H9 (cell line): ENCODE data around the gene CDS2. TPM values are rescaled to one million over a fixed set of nuclear protein-coding genes. Genes with fewer than 3 reads are reported as not detected.

Source experiments
- DNase-seq: peaks from one replicate; pipeline ENCODE4 v3.0.0-alpha.2; 2017
- H2AFZ ChIP-seq: one replicate; pipeline ENCODE4 v1.6.1; 2013; ENCODE audit warnings: mild to moderate bottlenecking, low read length, control low read depth, moderate library complexity
- H2AK5ac ChIP-seq: 2 replicates; pipeline ENCODE4 v1.6.1; 2013; ENCODE audit warnings: low read length, control low read depth, mixed read lengths; ENCODE audit not compliant: insufficient read length
- H2BK120ac ChIP-seq: one replicate; pipeline ENCODE4 v1.6.1; 2013; ENCODE audit warnings: low read depth, mild to moderate bottlenecking, low read length, control low read depth, inconsistent platforms; ENCODE audit not compliant: poor library complexity, severe bottlenecking
- H2BK12ac ChIP-seq: 2 replicates; pipeline ENCODE4 v1.6.1; 2013; ENCODE audit warnings: low read length, control low read depth, mixed read lengths, low read depth; ENCODE audit not compliant: insufficient read length
- H2BK15ac ChIP-seq: 2 replicates; pipeline ENCODE4 v1.6.1; 2013; ENCODE audit warnings: low read depth, low read length, control low read depth
- H2BK20ac ChIP-seq: one replicate; pipeline ENCODE4 v1.6.1; 2013; ENCODE audit warnings: low read depth, mild to moderate bottlenecking, low read length, control low read depth, inconsistent platforms; ENCODE audit not compliant: poor library complexity, severe bottlenecking
- H2BK5ac ChIP-seq: 2 replicates; pipeline ENCODE4 v1.6.1; 2013; ENCODE audit warnings: low read length, control low read depth, mixed read lengths; ENCODE audit not compliant: insufficient read length
- H3K14ac ChIP-seq: 2 replicates; pipeline ENCODE4 v1.6.1; 2013; ENCODE audit warnings: low read length, control low read depth; ENCODE audit not compliant: insufficient read depth
- H3K18ac ChIP-seq: 2 replicates; pipeline ENCODE4 v1.6.1; 2013; ENCODE audit warnings: low read depth, mild to moderate bottlenecking, mixed read lengths, low read length, control low read depth; ENCODE audit not compliant: insufficient read length
- H3K23ac ChIP-seq: 2 replicates; pipeline ENCODE4 v1.6.1; 2013; ENCODE audit warnings: low read length, control low read depth, mixed read lengths, low read depth; ENCODE audit not compliant: insufficient read length
- H3K23me2 ChIP-seq: 2 replicates; pipeline ENCODE4 v1.6.1; 2013; ENCODE audit warnings: low read depth, mild to moderate bottlenecking, mixed read lengths, low read length, control low read depth; ENCODE audit not compliant: insufficient read length, poor library complexity, severe bottlenecking
- H3K27ac ChIP-seq: 2 replicates; pipeline ENCODE4 v1.5.1; 2013; ENCODE audit warnings: low read length, control low read depth, mixed read lengths, low read depth; ENCODE audit not compliant: insufficient read length
- H3K27me3 ChIP-seq: 2 replicates; pipeline ENCODE4 v1.6.1; 2013; ENCODE audit warnings: low read length, control low read depth, inconsistent platforms; ENCODE audit not compliant: insufficient read depth
- H3K4ac ChIP-seq: 2 replicates; pipeline ENCODE4 v1.6.1; 2013; ENCODE audit warnings: low read depth, mild to moderate bottlenecking, control low read depth, inconsistent platforms, low read length, moderate library complexity
- H3K4me1 ChIP-seq: 2 replicates; pipeline ENCODE4 v1.6.1; 2013; ENCODE audit warnings: low read length, control low read depth, inconsistent platforms; ENCODE audit not compliant: insufficient read depth
- H3K4me2 ChIP-seq: 2 replicates; pipeline ENCODE4 v1.6.1; 2013; ENCODE audit warnings: low read length, control low read depth, mixed read lengths; ENCODE audit not compliant: insufficient read length, insufficient read depth
- H3K56ac ChIP-seq: 2 replicates; pipeline ENCODE4 v1.6.1; 2013; ENCODE audit warnings: low read depth, mild to moderate bottlenecking, mixed read lengths, low read length, control low read depth; ENCODE audit not compliant: insufficient read length
- H3K79me1 ChIP-seq: 2 replicates; pipeline ENCODE4 v1.6.1; 2013; ENCODE audit warnings: low read depth, mild to moderate bottlenecking, moderate library complexity, low read length, control low read depth, inconsistent platforms; ENCODE audit not compliant: insufficient read depth, poor library complexity, severe bottlenecking
- H3K79me2 ChIP-seq: 2 replicates; pipeline ENCODE4 v1.6.1; 2013; ENCODE audit warnings: low read length, control low read depth, inconsistent platforms; ENCODE audit not compliant: insufficient read depth
- H3K9ac ChIP-seq: 2 replicates; pipeline ENCODE4 v1.6.1; 2013; ENCODE audit warnings: low read length, control low read depth, mixed read lengths; ENCODE audit not compliant: insufficient read length; ENCODE audit errors: extremely low read depth
- H3K9me3 ChIP-seq: one replicate; pipeline ENCODE4 v1.6.1; 2013; ENCODE audit warnings: low read depth, low read length, inconsistent platforms; ENCODE audit not compliant: control insufficient read depth
- H3T11ph ChIP-seq: one replicate; pipeline ENCODE4 v1.6.1; 2013; ENCODE audit warnings: mild to moderate bottlenecking, low read length, control low read depth, inconsistent platforms
- H4K20me1 ChIP-seq: one replicate; pipeline ENCODE4 v1.6.1; 2013; ENCODE audit not compliant: control insufficient read depth, insufficient read length, insufficient read depth
- H4K5ac ChIP-seq: 2 replicates; pipeline ENCODE4 v1.6.1; 2013; ENCODE audit warnings: low read depth, mild to moderate bottlenecking, mixed read lengths, low read length, control low read depth; ENCODE audit not compliant: insufficient read length
- H4K8ac ChIP-seq: replicated peaks from 2 replicates; pipeline ENCODE4 v1.6.1; 2013; ENCODE audit warnings: low read length, control low read depth, mixed read lengths, low read depth; ENCODE audit not compliant: insufficient read length
- H4K91ac ChIP-seq: 2 replicates; pipeline ENCODE4 v1.6.1; 2013; ENCODE audit warnings: low read depth, mild to moderate bottlenecking, moderate library complexity, mixed read lengths, low read length, control low read depth; ENCODE audit not compliant: insufficient read length
- H3K27ac Mint-ChIP-seq, 3 experiments: 2 replicates in 2 of 3; 3 replicates in 1 of 3; pipeline ENCODE4 v1.8.0; 2020 to 2021; ENCODE audit warnings: mixed read lengths in 3 of 3, mild to moderate bottlenecking in 1 of 3, moderate library complexity in 1 of 3
- H3K27me3 Mint-ChIP-seq: 2 replicates; pipeline ENCODE4 v1.8.0; 2021; ENCODE audit warnings: low read depth, mild to moderate bottlenecking, moderate library complexity, mixed read lengths
- H3K36me3 Mint-ChIP-seq, 3 experiments: 2 replicates in 2 of 3; 3 replicates in 1 of 3; pipeline ENCODE4 v1.8.0; 2020 to 2021; ENCODE audit warnings: low read depth in 3 of 3, mixed read lengths in 3 of 3; ENCODE audit not compliant: insufficient read depth in 1 of 3
- H3K4me1 Mint-ChIP-seq, 2 experiments: 2 replicates each; pipeline ENCODE4 v1.8.0; 2020; ENCODE audit warnings: mixed read lengths in 2 of 2
- H3K4me3 Mint-ChIP-seq, 2 experiments: 2 replicates in 1 of 2; 3 replicates in 1 of 2; pipeline ENCODE4 v1.8.0; 2020 to 2021; ENCODE audit warnings: mild to moderate bottlenecking in 2 of 2, mixed read lengths in 2 of 2, moderate library complexity in 1 of 2
- H3K9me3 Mint-ChIP-seq, 2 experiments: 2 replicates in 1 of 2; 3 replicates in 1 of 2; pipeline ENCODE4 v1.8.0; 2020; ENCODE audit warnings: mild to moderate bottlenecking in 2 of 2, mixed read lengths in 2 of 2, moderate library complexity in 1 of 2
- CTCF ChIP-seq: fragments of 200-600 bp; sonication (generic); conservative IDR thresholded peaks from 3 replicates; pipeline ENCODE4 v1.8.0; 2021; ENCODE audit warnings: antibody characterized with exemption, mild to moderate bottlenecking
- WGBS: extraction: QIAGEN DNeasy Blood & Tissue Kit; methylation state at CpG from one replicate; pipeline ENCODE4 v1.1.7; 2013; ENCODE audit warnings: missing lambda C conversion rate, low lambda C conversion rate, mixed read lengths; ENCODE audit not compliant: insufficient read length; ENCODE audit errors: extremely low coverage; 5-methylcytosine and 5-hydroxymethylcytosine counted together
- total RNA-seq: library from RNA; stranded (reverse); gene quantifications from 2 replicates; pipeline ENCODE4 v1.2.1, GENCODE V29; 2021

CDS2 gene
- total RNA-seq, 1 experiment from 2014 or later = 63.2 TPM

- Histone ChIP-seq H3K4ac (no peak overlapping the region), H4K8ac (no peak overlapping the region), H3K14ac (no peak overlapping the region), H4K5ac (no peak overlapping the region), H4K20me1 (no peaks in the 10 kb centered on the region), H3T11ph (no peak overlapping the region), H2BK5ac (no peak overlapping the region), H3K4me2 (no peak overlapping the region), H2BK15ac (no peak overlapping the region), H3K18ac (no peak overlapping the region), H4K91ac (no peak overlapping the region), H3K4me1 (no peaks in the 10 kb centered on the region), H3K27ac (no peak overlapping the region), H2BK120ac (no peak overlapping the region), H3K79me2 (no peaks in the 10 kb centered on the region; the same call in 1 of the 2 replicates), H2BK12ac (no peak overlapping the region), H3K23ac (no peak overlapping the region), H3K56ac (no peak overlapping the region), H3K79me1 (peaks cover 11% of the 10 kb centered on the region), H3K27me3 (no peaks in the 10 kb centered on the region), H2AFZ (no peak overlapping the region), H3K9ac (no peak overlapping the region), H2AK5ac (no peak overlapping the region), H3K9me3 (no peaks in the 10 kb centered on the region), H2BK20ac (no peak overlapping the region), H3K23me2 (no peaks in the 10 kb centered on the region)
- no CpG with 5 or more reads among the region's 5 CpGs for WGBS
- H3K36me3 Mint-ChIP-seq = no peaks in the 10 kb centered on the region; a peak in 2 of 7 replicates
- TF ChIP-seq CTCF = no peak
- peaks cover 8 to 10% of the 10 kb centered on the region in 2 experiments; a peak in 3 of 4 replicates for H3K4me1 Mint-ChIP-seq
- no peak overlapping the region for H3K27ac Mint-ChIP-seq
- no peak for DNase-seq
- no peaks in the 10 kb centered on the region for H3K27me3 Mint-ChIP-seq
- H3K9me3 Mint-ChIP-seq = no peaks in the 10 kb centered on the region
- no peak overlapping the region for H3K4me3 Mint-ChIP-seq
Measured at GRCh38 chr20:5143851-5144250, 17.0 kb downstream of the CDS2 start.
